GM12878 (cell line): Measurements from ENCODE around the gene TTLL10. TPM values are rescaled to one million over a fixed set of nuclear protein-coding genes. Genes with fewer than 3 reads are reported as not detected.

Experiments used
- ATAC-seq: fragments of 200-7000 bp; cut with Tn5 transposase; 3 replicates; pipeline ENCODE4 v1.9.1; 2020; ENCODE audit warnings: mild to moderate bottlenecking, moderate library complexity
- BruUV-seq: library from RNA; stranded (reverse); fragments of 400-500 nt; replicated peaks from 2 replicates; lab custom pipeline; 2021; lab: Mats Ljungman, UMichigan
- CTCF ChIA-PET: fragments of 300-600 bp; sonication (Branson Sonifier 250); formaldehyde crosslinking; extraction: SDS; loops from one replicate; lab custom pipeline; 2021; ENCODE audit warnings: inconsistent platforms; lab: Yijun Ruan, JAX
- POLR2A ChIA-PET: fragments of 350-600 bp; formaldehyde crosslinking; extraction: SDS; loops from one replicate; lab custom pipeline; 2021; ENCODE audit warnings: inconsistent platforms; lab: Charles Lee
- RAD21 ChIA-PET: fragments of 300-600 bp; sonication (Branson Sonifier 250); formaldehyde crosslinking; loops from one replicate; lab custom pipeline; 2023; ENCODE audit warnings: antibody characterized with exemption; ENCODE audit not compliant: unreplicated experiment; lab: Charles Lee
- SMC1A ChIA-PET: fragments of 300-600 bp; sonication (Branson Sonifier 250); formaldehyde crosslinking; loops from one replicate; lab custom pipeline; 2023; ENCODE audit not compliant: unreplicated experiment, uncharacterized antibody; lab: Charles Lee
- DNase-seq: peaks from one replicate; pipeline ENCODE4 v3.0.0-alpha.2; 2011; ENCODE audit warnings: low read depth, low spot score
- FAIRE-seq: peaks from 3 replicates; lab custom pipeline; 2011; peaks lifted over from hg19 to GRCh38; lab: Jason Lieb, UNC
- H2AFZ ChIP-seq: 2 replicates; pipeline ENCODE4 v1.6.0; 2011; ENCODE audit warnings: low read depth, low read length, control low read depth; ENCODE audit not compliant: control insufficient read depth
- H3K27ac ChIP-seq: 2 replicates; pipeline ENCODE4 v1.5.1; 2011; ENCODE audit warnings: control low read depth; ENCODE audit not compliant: control insufficient read depth, insufficient read depth
- H3K27me3 ChIP-seq, 2 experiments: replicated peaks in 1 of 2; 2 replicates each; pipeline versions ENCODE4 v1.6.0 to v1.6.1; 2011; ENCODE audit warnings: low read length in 1 of 2; ENCODE audit not compliant: control insufficient read depth in 2 of 2, insufficient read depth in 2 of 2
- H3K36me3 ChIP-seq, 2 experiments: 2 replicates each; pipeline ENCODE4 v1.5.1; 2011; ENCODE audit warnings: low read length in 1 of 2; ENCODE audit not compliant: control insufficient read depth in 2 of 2, insufficient read depth in 2 of 2
- H3K4me1 ChIP-seq: 2 replicates; pipeline ENCODE4 v1.6.1; 2011; ENCODE audit warnings: mild to moderate bottlenecking, low read length, moderate library complexity, mixed read lengths; ENCODE audit not compliant: control insufficient read depth, insufficient read depth
- H3K4me2 ChIP-seq: 2 replicates; pipeline ENCODE4 v1.6.0; 2011; ENCODE audit warnings: control low read depth; ENCODE audit not compliant: control insufficient read depth, insufficient read depth
- H3K4me3 ChIP-seq: fragments of 200-600 bp; sonication (generic); 2 replicates; pipeline ENCODE4 v1.5.1; 2016
- H3K79me2 ChIP-seq: 2 replicates; pipeline ENCODE4 v1.6.0; 2011; ENCODE audit warnings: low read length; ENCODE audit not compliant: control insufficient read depth, insufficient read depth
- H3K9ac ChIP-seq: 2 replicates; pipeline ENCODE4 v1.8.0; 2011; ENCODE audit warnings: low read length, control low read depth, mixed read lengths; ENCODE audit not compliant: control insufficient read depth, insufficient read depth
- H3K9me3 ChIP-seq: replicated peaks from 3 replicates; pipeline ENCODE4 v1.5.1; 2011; ENCODE audit warnings: mild to moderate bottlenecking, low read length; ENCODE audit not compliant: control insufficient read depth, insufficient read depth
- H4K20me1 ChIP-seq: 2 replicates; pipeline ENCODE4 v1.6.0; 2011; ENCODE audit not compliant: control insufficient read depth, insufficient read depth
- BHLHE40 ChIP-seq, 2 experiments: fragments of 450-650 bp in 1 of 2; IDR thresholded peaks; 2 replicates each; pipeline ENCODE4 v1.6.1; 2011 to 2017; ENCODE audit warnings: low read depth in 2 of 2, borderline replicate concordance in 1 of 2, improper control_type of control experiment in 1 of 2, low read length in 1 of 2, mild to moderate bottlenecking in 1 of 2
- DPF2 ChIP-seq: fragments of 450-650 bp; IDR thresholded peaks from 2 replicates; pipeline ENCODE4 v1.6.1; 2017; ENCODE audit warnings: mild to moderate bottlenecking
- GATAD2B ChIP-seq: fragments of 450-650 bp; conservative IDR thresholded peaks from 2 replicates; pipeline ENCODE4 v1.6.1; 2017; ENCODE audit warnings: low read depth, mild to moderate bottlenecking, moderate library complexity
- JUNB ChIP-seq: IDR thresholded peaks from 2 replicates; pipeline ENCODE4 v1.6.1; 2016; ENCODE audit warnings: antibody characterized with exemption, mild to moderate bottlenecking
- MEF2B ChIP-seq: fragments of 450-650 bp; IDR thresholded peaks from 2 replicates; pipeline ENCODE4 v1.6.1; 2018; ENCODE audit warnings: mild to moderate bottlenecking, moderate library complexity; ENCODE audit not compliant: partially characterized antibody, poor library complexity, severe bottlenecking
- MTA2 ChIP-seq: fragments of 450-650 bp; IDR thresholded peaks from 2 replicates; pipeline ENCODE4 v1.6.1; 2016; ENCODE audit warnings: low read depth, mild to moderate bottlenecking, moderate library complexity
- MXI1 ChIP-seq: fragments of 150-350 bp; IDR thresholded peaks from 2 replicates; pipeline ENCODE4 v1.6.1; 2011; ENCODE audit warnings: low read depth, mild to moderate bottlenecking, inconsistent platforms, low read length, improper control_type of control experiment
- NFXL1 ChIP-seq: fragments of 450-650 bp; IDR thresholded peaks from 2 replicates; pipeline ENCODE4 v1.6.1; 2017; ENCODE audit warnings: antibody characterized with exemption, mild to moderate bottlenecking, borderline replicate concordance
- RBBP5 ChIP-seq: fragments of 200-600 bp; sonication (generic); conservative IDR thresholded peaks from 2 replicates; pipeline ENCODE4 v1.6.1; 2016
- ZBED1 ChIP-seq: IDR thresholded peaks from 2 replicates; pipeline ENCODE4 v1.6.1; 2016; ENCODE audit warnings: borderline replicate concordance
- ZBTB11 ChIP-seq: fragments of 450-650 bp; formaldehyde crosslinking; IDR thresholded peaks from 2 replicates; pipeline ENCODE4 v1.5.0; 2022; ENCODE audit warnings: mild to moderate bottlenecking, missing genetic modification characterization
- ZNF207 ChIP-seq: fragments of 450-650 bp; IDR thresholded peaks from 2 replicates; pipeline ENCODE4 v1.6.1; 2014; ENCODE audit warnings: antibody characterized with exemption, mild to moderate bottlenecking, borderline replicate concordance
- ZSCAN29 ChIP-seq: fragments of 450-650 bp; IDR thresholded peaks from 2 replicates; pipeline ENCODE4 v1.6.1; 2017; ENCODE audit warnings: mild to moderate bottlenecking, moderate library complexity
- WGBS: methylation state at CpG from one replicate; pipeline ENCODE4 v1.1.6; 2016; ENCODE audit warnings: low lambda C conversion rate; ENCODE audit not compliant: insufficient replicate concordance, insufficient coverage; ENCODE audit errors: missing lambda C conversion rate; 5-methylcytosine and 5-hydroxymethylcytosine counted together
- in situ Hi-C: fragments of 300-500 bp; cut with MboI; formaldehyde crosslinking; loops from 9 replicates; pipeline ENCODE4 v1.14.3; 2018; ENCODE audit warnings: mixed read lengths
- intact Hi-C: fragments of 100-400 bp; cut with micrococcal nuclease; formaldehyde crosslinking; loops from one replicate; pipeline ENCODE4 v1.14.2; 2022; ENCODE audit not compliant: unreplicated experiment
- polyA plus RNA-seq, 11 experiments: library from polyadenylated mRNA; depleted of rRNA in 4 of 11; unstranded in 6 of 11; stranded (reverse) in 5 of 11; fragments of >200 nt; fragmentation: Nextera tagmentation in 4 of 11; fragmentation: Illumina TruSeq in 1 of 11; extraction: Ambion mirVana in 4 of 11; extraction: Trizol in 1 of 11; gene quantifications; 1 replicate in 1 of 11; 2 replicates in 10 of 11; pipeline versions ENCODE4 v1.2.1 to v1.2.3, GENCODE V29; 2011 to 2016; ENCODE audit warnings: inconsistent platforms in 2 of 11, missing spikeins in 2 of 11, low read depth in 1 of 11
- total RNA-seq, 4 experiments: library from RNA; depleted of rRNA in 3 of 4; stranded (reverse); fragments of >200 nt in 3 of 4; fragmentation: Illumina TruSeq in 1 of 4; extraction: Trizol in 1 of 4; gene quantifications; 2 replicates each; pipeline versions ENCODE4 v1.2.1 to v1.2.3, GENCODE V29; 2013 to 2021
- TF ChIP-seq, protein P1 (sequence below): fragments of 450-650 bp; IDR thresholded peaks from 2 replicates; pipeline ENCODE4 v1.6.1; 2016; ENCODE audit warnings: mild to moderate bottlenecking
- TF ChIP-seq, protein P2 (sequence below): IDR thresholded peaks from 2 replicates; pipeline ENCODE4 v1.6.1; 2012; ENCODE audit warnings: low read depth, low read length, improper control_type of control experiment

TTLL10 gene
- total and polyA plus RNA-seq, 10 of the 15 experiments (the other 5 are each of a cell fraction or from before 2014, with no cell fraction given) = not detected

GRCh38 chr1:1156140-1157032 lies 17.3 kb upstream of the TTLL10 start:
- H3K9ac ChIP-seq = no peak overlapping the region
- H2AFZ ChIP-seq = no peak overlapping the region
- DNase-seq (no peak), FAIRE-seq (no peak), ATAC-seq (no peak)
- H3K27ac ChIP-seq = no peak overlapping the region
- peaks cover 7% of the 10 kb centered on the region for H3K4me1 ChIP-seq
- CTCF ChIA-PET = no interaction called here
- in situ Hi-C loops (no loop called here), intact Hi-C loops (no loop called here)
- H3K27me3 ChIP-seq = no peaks in the 10 kb centered on the region
- no peaks in the 10 kb centered on the region; the same call in 2 of the 3 replicates for H3K9me3 ChIP-seq
- BruUV-seq = no TSS peak
- H3K79me2 ChIP-seq = no peaks in the 10 kb centered on the region
- POLR2A ChIA-PET = interaction anchor here (0.6 kb wide), 2 partner anchors 94 to 176 kb away, joined by 3 to 4 read pairs; no protein-coding TSS in a partner anchor
- no peak overlapping the region for H3K4me3 ChIP-seq
- no peaks in the 10 kb centered on the region for H3K36me3 ChIP-seq
- RAD21 ChIA-PET = interaction anchor here (0.9 to 2.5 kb wide), 4 partner anchors 15 to 75 kb away, joined by 3 to 8 read pairs (median 6); no protein-coding TSS in a partner anchor
- WGBS = 80% methylated on average over 23 of the region's 26 CpGs
- H3K4me2 ChIP-seq = no peak overlapping the region
- no peaks in the 10 kb centered on the region for H4K20me1 ChIP-seq
- SMC1A ChIA-PET = interaction anchor here (1.2 kb wide), 1 partner anchor 94 kb away, joined by 3 read pairs; no protein-coding TSS in a partner anchor
- TF ChIP-seq ZNF207 (no peak), BHLHE40 (IDR thresholded peaks at IDR 0.05; ENCODE audit: borderline replicate concordance in 1 of 2, low read depth in 2 of 2, low read length in 1 of 2) (no peak), MXI1 (no peak), NFXL1 (no peak), MTA2 (no peak), ZSCAN29 (no peak), RBBP5 (no peak), ZBTB11 (CRISPR knock-in tag) (no peak), GATAD2B (no peak), MEF2B (no peak), ZBED1 (no peak), JUNB (no peak), DPF2 (no peak)
- TF ChIP-seq, protein P1, sequence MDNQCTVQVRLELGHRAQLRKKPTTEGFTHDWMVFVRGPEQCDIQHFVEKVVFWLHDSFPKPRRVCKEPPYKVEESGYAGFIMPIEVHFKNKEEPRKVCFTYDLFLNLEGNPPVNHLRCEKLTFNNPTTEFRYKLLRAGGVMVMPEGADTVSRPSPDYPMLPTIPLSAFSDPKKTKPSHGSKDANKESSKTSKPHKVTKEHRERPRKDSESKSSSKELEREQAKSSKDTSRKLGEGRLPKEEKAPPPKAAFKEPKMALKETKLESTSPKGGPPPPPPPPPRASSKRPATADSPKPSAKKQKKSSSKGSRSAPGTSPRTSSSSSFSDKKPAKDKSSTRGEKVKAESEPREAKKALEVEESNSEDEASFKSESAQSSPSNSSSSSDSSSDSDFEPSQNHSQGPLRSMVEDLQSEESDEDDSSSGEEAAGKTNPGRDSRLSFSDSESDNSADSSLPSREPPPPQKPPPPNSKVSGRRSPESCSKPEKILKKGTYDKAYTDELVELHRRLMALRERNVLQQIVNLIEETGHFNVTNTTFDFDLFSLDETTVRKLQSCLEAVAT = no peak
- TF ChIP-seq, protein P2, sequence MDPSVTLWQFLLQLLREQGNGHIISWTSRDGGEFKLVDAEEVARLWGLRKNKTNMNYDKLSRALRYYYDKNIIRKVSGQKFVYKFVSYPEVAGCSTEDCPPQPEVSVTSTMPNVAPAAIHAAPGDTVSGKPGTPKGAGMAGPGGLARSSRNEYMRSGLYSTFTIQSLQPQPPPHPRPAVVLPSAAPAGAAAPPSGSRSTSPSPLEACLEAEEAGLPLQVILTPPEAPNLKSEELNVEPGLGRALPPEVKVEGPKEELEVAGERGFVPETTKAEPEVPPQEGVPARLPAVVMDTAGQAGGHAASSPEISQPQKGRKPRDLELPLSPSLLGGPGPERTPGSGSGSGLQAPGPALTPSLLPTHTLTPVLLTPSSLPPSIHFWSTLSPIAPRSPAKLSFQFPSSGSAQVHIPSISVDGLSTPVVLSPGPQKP = no peak
